Hepatocyte (in vitro differentiated cells): ENCODE measurements around the gene AGO3. TPM values are rescaled to one million over a fixed set of nuclear protein-coding genes. Genes with fewer than 3 reads are reported as not detected.
"Not testable (repeated sequence)": the region's sequence is repeated elsewhere in the genome, so short reads cannot be mapped to it uniquely, and the experiment has no call there.

Experiments
- DNase-seq: peaks from one replicate; pipeline ENCODE4 v3.0.0-alpha.2; 2016; ENCODE audit warnings: low spot score
- H2AFZ ChIP-seq: fragments of 200-600 bp; sonication (generic); 2 replicates; pipeline ENCODE4 v1.6.0; 2016; ENCODE audit warnings: antibody characterized with exemption, mild to moderate bottlenecking
- H3K27ac ChIP-seq: fragments of 200-600 bp; sonication (generic); 2 replicates; pipeline ENCODE4 v1.5.1; 2016; ENCODE audit warnings: mild to moderate bottlenecking
- H3K27me3 ChIP-seq: fragments of 200-600 bp; sonication (generic); 2 replicates; pipeline ENCODE4 v1.6.1; 2016
- H3K36me3 ChIP-seq: fragments of 200-600 bp; sonication (generic); replicated peaks from 2 replicates; pipeline ENCODE4 v1.5.1; 2016; ENCODE audit warnings: low read depth; ENCODE audit not compliant: insufficient read depth
- H3K4me1 ChIP-seq: fragments of 200-600 bp; sonication (generic); 2 replicates; pipeline ENCODE4 v1.5.1; 2016; ENCODE audit warnings: mild to moderate bottlenecking, moderate library complexity; ENCODE audit not compliant: insufficient read depth
- H3K4me2 ChIP-seq: fragments of 200-600 bp; sonication (generic); 2 replicates; pipeline ENCODE4 v1.6.0; 2016
- H3K4me3 ChIP-seq: fragments of 200-600 bp; sonication (generic); 2 replicates; pipeline ENCODE4 v1.5.1; 2016; ENCODE audit warnings: mild to moderate bottlenecking
- H3K79me2 ChIP-seq: fragments of 200-600 bp; sonication (generic); 2 replicates; pipeline ENCODE4 v1.6.0; 2017; ENCODE audit warnings: mild to moderate bottlenecking
- H3K9me2 ChIP-seq: fragments of 200-600 bp; sonication (generic); replicated peaks from 2 replicates; pipeline ENCODE4 v1.6.0; 2017; ENCODE audit warnings: mild to moderate bottlenecking; ENCODE audit not compliant: insufficient read depth
- H3K9me3 ChIP-seq: fragments of 200-600 bp; sonication (generic); 2 replicates; pipeline ENCODE4 v1.5.1; 2016; ENCODE audit warnings: low read depth, mild to moderate bottlenecking
- H4K20me1 ChIP-seq: fragments of 200-600 bp; sonication (generic); 2 replicates; pipeline ENCODE4 v1.6.0; 2016; ENCODE audit warnings: mild to moderate bottlenecking; ENCODE audit not compliant: insufficient read depth, poor library complexity, severe bottlenecking
- EZH2 ChIP-seq: fragments of 200-600 bp; sonication (generic); IDR thresholded peaks from 2 replicates; pipeline ENCODE4 v1.6.1; 2016; ENCODE audit warnings: antibody characterized with exemption, mild to moderate bottlenecking, borderline replicate concordance
- EZH2phosphoT487 ChIP-seq: fragments of 200-600 bp; sonication (generic); IDR thresholded peaks from one replicate; pipeline ENCODE4 v1.6.1; 2018; ENCODE audit warnings: antibody characterized with exemption, mild to moderate bottlenecking, low read depth, moderate library complexity; ENCODE audit not compliant: unreplicated experiment, severe bottlenecking
- WGBS: methylation state at CpG from one replicate; pipeline ENCODE4 v1.1.6; 2016; ENCODE audit warnings: low lambda C conversion rate; ENCODE audit errors: missing lambda C conversion rate; 5-methylcytosine and 5-hydroxymethylcytosine counted together
- polyA plus RNA-seq: library from polyadenylated mRNA; unstranded; fragments of >200 nt; fragmentation: Nextera tagmentation; extraction: Ambion mirVana; gene quantifications from 2 replicates; pipeline ENCODE4 v1.2.1, GENCODE V29; 2016
- total RNA-seq: library from RNA; depleted of rRNA; stranded (reverse); fragments of >200 nt; gene quantifications from 2 replicates; pipeline ENCODE4 v1.2.3, GENCODE V29; 2014
- TF ChIP-seq, protein P1 (sequence below): fragments of 200-600 bp; sonication (generic); IDR thresholded peaks from 2 replicates; pipeline ENCODE4 v1.5.1; 2016; ENCODE audit warnings: antibody characterized with exemption, mild to moderate bottlenecking; ENCODE audit not compliant: poor library complexity

The AGO3 gene
- total and polyA plus RNA-seq, 2 experiments from 2014 or later, result 16.9 to 24.4 TPM

DNA sequence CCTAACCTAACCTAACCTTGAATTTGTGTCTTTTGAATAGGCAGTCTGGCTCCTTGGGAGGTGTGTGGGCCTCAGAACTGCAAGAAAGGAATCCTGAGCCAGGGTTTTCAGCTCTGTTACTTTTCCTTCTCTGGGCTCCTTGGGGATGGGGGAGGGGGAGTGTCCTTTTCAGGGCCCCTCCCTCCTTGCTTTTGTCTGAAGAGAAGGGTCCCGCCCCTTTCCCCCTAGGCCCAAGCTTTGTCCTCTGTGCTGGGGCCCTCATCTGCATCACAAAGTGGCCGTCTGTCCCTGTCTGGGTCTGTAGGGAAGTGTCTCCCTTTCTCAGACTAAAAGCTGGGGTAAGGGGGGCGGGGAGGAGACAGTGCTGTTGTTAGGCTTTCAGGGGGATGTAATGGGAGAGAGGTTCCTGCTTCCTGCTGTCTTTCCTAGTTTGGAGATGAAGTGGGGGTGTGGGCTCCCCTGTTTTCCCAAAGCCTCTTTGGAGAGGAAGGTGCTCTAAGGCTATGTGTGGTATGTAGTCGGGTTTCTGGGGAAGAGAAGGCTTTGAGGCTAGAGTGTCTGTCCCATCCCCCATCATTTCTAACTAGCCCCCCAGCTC is 44.8 kb upstream of the AGO3 start:
- Histone ChIP-seq H2AFZ (no peak overlapping the region), H3K9me2 (no peaks in the 10 kb centered on the region), H4K20me1 (peaks cover 15% of the 10 kb centered on the region), H3K79me2 (peaks cover 50% of the 10 kb centered on the region), H3K27me3 (no peaks in the 10 kb centered on the region), H3K4me1 (peaks cover 31% of the 10 kb centered on the region), H3K4me2 (peak overlapping the region; percentile 98), H3K27ac (peak overlapping the region; percentile 69), H3K9me3 (no peaks in the 10 kb centered on the region), H3K36me3 (no peaks in the 10 kb centered on the region), H3K4me3 (no peak overlapping the region)
- TF ChIP-seq EZH2phosphoT487, result no peak
- TF ChIP-seq, protein P1, sequence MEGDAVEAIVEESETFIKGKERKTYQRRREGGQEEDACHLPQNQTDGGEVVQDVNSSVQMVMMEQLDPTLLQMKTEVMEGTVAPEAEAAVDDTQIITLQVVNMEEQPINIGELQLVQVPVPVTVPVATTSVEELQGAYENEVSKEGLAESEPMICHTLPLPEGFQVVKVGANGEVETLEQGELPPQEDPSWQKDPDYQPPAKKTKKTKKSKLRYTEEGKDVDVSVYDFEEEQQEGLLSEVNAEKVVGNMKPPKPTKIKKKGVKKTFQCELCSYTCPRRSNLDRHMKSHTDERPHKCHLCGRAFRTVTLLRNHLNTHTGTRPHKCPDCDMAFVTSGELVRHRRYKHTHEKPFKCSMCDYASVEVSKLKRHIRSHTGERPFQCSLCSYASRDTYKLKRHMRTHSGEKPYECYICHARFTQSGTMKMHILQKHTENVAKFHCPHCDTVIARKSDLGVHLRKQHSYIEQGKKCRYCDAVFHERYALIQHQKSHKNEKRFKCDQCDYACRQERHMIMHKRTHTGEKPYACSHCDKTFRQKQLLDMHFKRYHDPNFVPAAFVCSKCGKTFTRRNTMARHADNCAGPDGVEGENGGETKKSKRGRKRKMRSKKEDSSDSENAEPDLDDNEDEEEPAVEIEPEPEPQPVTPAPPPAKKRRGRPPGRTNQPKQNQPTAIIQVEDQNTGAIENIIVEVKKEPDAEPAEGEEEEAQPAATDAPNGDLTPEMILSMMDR, result no peak
- 45% methylated on average over 4 of the region's 4 CpGs for WGBS
- DNase-seq, result peak; percentile 42

DNA sequence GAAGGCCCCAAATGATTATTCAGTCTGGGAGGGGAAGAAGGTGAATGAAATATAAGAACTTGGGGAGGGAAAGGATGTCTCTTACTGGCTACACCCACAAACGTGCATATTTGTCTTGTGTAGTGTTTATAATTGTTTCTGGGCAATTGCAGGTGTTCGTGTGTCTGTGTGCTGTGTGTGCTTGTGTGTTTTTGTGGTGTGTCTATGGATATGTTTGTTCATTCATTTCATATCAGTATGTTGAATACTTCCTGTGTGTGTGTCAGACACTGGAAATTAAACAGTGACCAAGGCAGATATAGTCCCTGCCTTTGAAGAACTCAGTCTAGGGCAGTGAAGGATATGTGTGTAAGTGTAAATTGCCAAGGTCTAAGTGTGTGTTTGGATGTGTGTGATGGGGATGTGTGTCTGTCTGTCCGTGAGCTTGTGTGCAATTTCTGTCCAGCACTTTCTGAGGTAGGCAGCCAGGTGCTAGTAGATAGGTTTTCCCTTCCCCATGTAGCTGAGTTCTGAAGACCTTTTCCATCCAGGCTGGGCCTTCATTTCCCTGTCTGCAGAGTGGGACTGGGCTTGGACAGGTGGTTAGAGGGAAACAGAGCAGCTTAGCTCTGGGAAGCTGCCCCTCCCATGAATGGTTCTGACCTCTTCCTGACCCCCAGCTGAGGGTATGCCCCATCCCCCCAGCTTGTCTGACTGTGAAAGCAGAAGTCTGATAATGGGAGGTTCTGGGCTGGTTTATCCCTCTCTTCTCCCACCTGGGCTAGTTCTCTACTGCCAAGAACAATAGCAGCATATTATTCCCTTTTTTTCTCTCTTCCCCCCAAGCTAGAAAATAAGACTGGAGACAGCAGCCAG is 44.1 kb upstream of the AGO3 start:
- Histone ChIP-seq H2AFZ (no peak overlapping the region), H3K36me3 (no peaks in the 10 kb centered on the region), H3K4me2 (peak overlapping the region; percentile 98), H3K9me3 (no peaks in the 10 kb centered on the region), H4K20me1 (peaks cover 15% of the 10 kb centered on the region), H3K4me3 (no peak overlapping the region), H3K79me2 (peaks cover 50% of the 10 kb centered on the region), H3K27ac (peak overlapping the region; percentile 69), H3K9me2 (no peaks in the 10 kb centered on the region), H3K4me1 (peaks cover 31% of the 10 kb centered on the region), H3K27me3 (no peaks in the 10 kb centered on the region)
- TF ChIP-seq EZH2phosphoT487, result no peak
- DNase-seq, result peak; percentile 22
- 43% methylated on average over 3 of the region's 3 CpGs for WGBS

DNA sequence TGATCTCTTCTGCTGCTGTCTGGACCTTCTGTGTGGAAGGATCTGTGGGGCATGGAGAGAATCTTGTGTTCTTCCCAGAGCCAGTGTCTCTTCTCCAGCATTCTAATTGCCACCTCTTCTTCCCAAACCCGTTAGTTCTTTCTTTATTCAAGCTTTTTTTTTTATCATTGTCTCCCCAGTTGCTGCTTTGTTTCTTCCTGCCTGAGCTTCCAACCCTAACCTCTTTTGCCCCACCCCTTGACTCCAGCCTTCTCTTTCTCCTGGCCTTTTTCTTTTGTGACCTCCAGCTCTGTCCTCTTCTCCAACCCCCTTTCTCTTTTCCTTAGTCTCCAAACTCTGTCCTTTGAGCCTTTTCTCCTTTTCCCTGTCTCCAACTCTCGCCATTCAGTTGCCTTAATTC is 43.4 kb upstream of the AGO3 start:
- H4K20me1 ChIP-seq, result peaks cover 15% of the 10 kb centered on the region
- peaks cover 50% of the 10 kb centered on the region for H3K79me2 ChIP-seq
- no peak overlapping the region for H3K4me3 ChIP-seq
- H3K36me3 ChIP-seq, result no peaks in the 10 kb centered on the region
- H3K27ac ChIP-seq, result peak overlapping the region; percentile 69
- no peak for DNase-seq
- no peaks in the 10 kb centered on the region for H3K9me3 ChIP-seq
- WGBS, result 75% methylated on average over 2 of the region's 2 CpGs
- peak overlapping the region; percentile 98 for H3K4me2 ChIP-seq
- H3K27me3 ChIP-seq, result no peaks in the 10 kb centered on the region
- TF ChIP-seq, protein P1, result no peak
- no peak for TF ChIP-seq EZH2
- H2AFZ ChIP-seq, result no peak overlapping the region
- peaks cover 31% of the 10 kb centered on the region for H3K4me1 ChIP-seq
- no peaks in the 10 kb centered on the region for H3K9me2 ChIP-seq

DNA sequence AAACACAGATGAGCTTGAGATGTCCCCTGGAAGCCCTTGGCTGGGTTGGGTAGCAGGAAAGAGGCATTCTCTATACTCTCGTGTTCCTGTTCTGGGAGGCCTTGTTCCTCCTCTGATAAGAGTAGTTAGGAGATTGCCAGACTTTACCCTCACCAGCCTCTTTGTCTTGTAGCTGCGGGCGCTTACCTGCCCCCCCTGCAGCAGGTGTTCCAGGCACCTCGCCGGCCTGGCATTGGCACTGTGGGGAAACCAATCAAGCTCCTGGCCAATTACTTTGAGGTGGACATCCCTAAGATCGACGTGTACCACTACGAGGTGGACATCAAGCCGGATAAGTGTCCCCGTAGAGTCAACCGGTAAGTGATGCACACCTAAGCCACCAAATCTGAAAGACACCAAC is 42.6 kb upstream of the AGO3 start:
- H3K36me3 ChIP-seq, result no peaks in the 10 kb centered on the region
- peaks cover 31% of the 10 kb centered on the region for H3K4me1 ChIP-seq
- WGBS, result 93% methylated on average over 11 of the region's 11 CpGs
- H3K9me2 ChIP-seq, result no peaks in the 10 kb centered on the region
- no peaks in the 10 kb centered on the region for H3K9me3 ChIP-seq
- no peak overlapping the region for H2AFZ ChIP-seq
- peaks cover 49% of the 10 kb centered on the region for H3K79me2 ChIP-seq
- no peaks in the 10 kb centered on the region for H3K27me3 ChIP-seq
- H3K27ac ChIP-seq, result no peak overlapping the region
- no peak for DNase-seq
- H4K20me1 ChIP-seq, result peaks cover 15% of the 10 kb centered on the region
- TF ChIP-seq EZH2, result no peak
- no peak for TF ChIP-seq EZH2phosphoT487
- TF ChIP-seq, protein P1, result no peak
- H3K4me2 ChIP-seq, result no peak overlapping the region
- H3K4me3 ChIP-seq, result no peak overlapping the region

DNA sequence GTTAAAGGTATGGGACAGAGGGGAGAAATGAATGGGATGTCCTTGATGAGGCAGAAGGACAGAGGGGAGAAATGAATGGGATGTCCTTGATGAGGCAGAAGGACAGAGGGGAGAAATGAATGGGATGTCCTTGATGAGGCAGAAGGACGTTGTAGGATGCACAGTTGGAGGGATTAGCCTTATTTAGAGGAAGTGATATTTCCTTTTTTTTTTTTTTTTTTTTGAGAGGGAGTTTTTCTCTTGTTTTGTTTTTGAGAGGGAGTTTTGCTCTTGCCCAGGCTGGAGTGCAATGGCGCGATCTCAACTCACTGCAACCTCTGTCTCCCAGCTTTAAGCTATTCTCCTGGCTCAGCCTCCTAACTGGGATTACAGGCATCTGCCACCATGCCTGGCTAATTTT is 41.9 kb upstream of the AGO3 start:
- Histone ChIP-seq H4K20me1 (peaks cover 15% of the 10 kb centered on the region), H3K4me1 (peaks cover 31% of the 10 kb centered on the region), H3K79me2 (peaks cover 43% of the 10 kb centered on the region)
- H2AFZ ChIP-seq, H3K9me2 ChIP-seq, H3K4me2 ChIP-seq, H3K27me3 ChIP-seq, DNase-seq, H3K4me3 ChIP-seq, H3K9me3 ChIP-seq, H3K36me3 ChIP-seq, H3K27ac ChIP-seq: not testable (repeated sequence)
- WGBS, result 95% methylated on average over 3 of the region's 3 CpGs
